Measurements from ENCODE around the gene SNAPC5. TPM values are rescaled to one million over a fixed set of nuclear protein-coding genes. Genes with fewer than 3 reads are reported as not detected.
"Not testable (repeated sequence)": the region's sequence is repeated elsewhere in the genome, so short reads cannot be mapped to it uniquely, and the experiment has no call there.

Gene SNAPC5
- total and polyA plus RNA-seq, 2 of the 8 experiments (the other 6 are each of a cell fraction or from before 2014, with no cell fraction given) = 18.7 to 23.1 TPM

GRCh38 chr15:66500346-66500745 lies 2.8 kb upstream of the SNAPC5 start:
- not testable (repeated sequence) for H2AFZ ChIP-seq (ENCODE audit: low read length); DNase-seq (ENCODE audit: low read depth in 1 of 2, low spot score in 2 of 2); H3K79me1 ChIP-seq (ENCODE audit: low read depth, low read length); H2BK20ac ChIP-seq (ENCODE audit: low read length); H3K18ac ChIP-seq (ENCODE audit: extremely low read depth, low read length); H3K9me3 ChIP-seq (ENCODE audit: insufficient read depth in 2 of 2, low read depth in 1 of 2, low read length in 1 of 2); H2AK5ac ChIP-seq (ENCODE audit: low read depth, low read length); H3K27me3 ChIP-seq (replicated peaks in 1 of 4; ENCODE audit: control insufficient read depth in 3 of 4, extremely low read depth in 1 of 4, insufficient read depth in 3 of 4, low read length in 3 of 4); H3K56ac ChIP-seq (replicated peaks; ENCODE audit: insufficient read length, low read depth, low read length); H2BK120ac ChIP-seq (replicated peaks; ENCODE audit: low read depth, low read length); H2BK15ac ChIP-seq (ENCODE audit: low read length); H4K91ac ChIP-seq (replicated peaks; ENCODE audit: insufficient read length, low read length); H3K4me2 ChIP-seq (ENCODE audit: insufficient read depth in 1 of 2, low read depth in 2 of 2, low read length in 2 of 2); H3K4ac ChIP-seq (replicated peaks; ENCODE audit: insufficient read length, low read depth, low read length); H4K5ac ChIP-seq (ENCODE audit: insufficient read length, low read depth, low read length); FAIRE-seq; H2BK5ac ChIP-seq (ENCODE audit: low read depth, low read length); H4K20me1 ChIP-seq (replicated peaks in 1 of 2; ENCODE audit: control insufficient read depth in 1 of 2, insufficient read depth in 2 of 2, low read length in 2 of 2); H3K4me3 ChIP-seq (ENCODE audit: extremely low read depth in 1 of 4, insufficient read depth in 2 of 4, low read depth in 3 of 4, low read length in 4 of 4); H2BK12ac ChIP-seq (ENCODE audit: low read depth, low read length); H3K9ac ChIP-seq (replicated peaks in 1 of 4; ENCODE audit: extremely low read depth in 1 of 4, low read depth in 3 of 4, low read length in 3 of 4); H3K23ac ChIP-seq (ENCODE audit: insufficient read length); H4K8ac ChIP-seq (ENCODE audit: extremely low read depth, insufficient read depth, low read length); H3K14ac ChIP-seq (ENCODE audit: insufficient read length); H3K27ac ChIP-seq (ENCODE audit: low read depth, low read length)
- ChIA-PET CTCF (ENCODE audit: partially characterized antibody) (interaction anchor here (0.6 to 4.6 kb wide), 5 partner anchors 9 to 113 kb away, joined by 3 to 40 read pairs (median 4); partner anchors contain the start of gene MAP2K1), POLR2A (ENCODE audit: partially characterized antibody) (interaction anchor here (1.0 to 6.5 kb wide), 20 partner anchors 6 to 184 kb away, joined by 3 to 64 read pairs (median 4); partner anchors contain the start of genes LCTL, MAP2K1, RPL4 and TIPIN)
- WGBS, 2 experiments (ENCODE audit: extremely low coverage in 1 of 2, insufficient coverage in 1 of 2, insufficient read length in 1 of 2, insufficient replicate concordance in 2 of 2, low coverage in 1 of 2, low lambda C conversion rate in 2 of 2, missing lambda C conversion rate in 1 of 2) = 95% methylated on average over 7 of the region's 7 CpGs; no CpG with 5 or more reads in 1 of the 2 experiments
- Histone ChIP-seq H3K36me3 (ENCODE audit: control insufficient read depth in 2 of 4, insufficient read depth in 4 of 4, low read length in 3 of 4) (peaks cover 41 to 57% (median 51%) of the 10 kb centered on the region in 4 experiments), H3K4me1 (replicated peaks in 1 of 4; ENCODE audit: control insufficient read depth in 3 of 4, insufficient read depth in 4 of 4, low read length in 3 of 4) (peaks cover 5 to 10% (median 6%) of the 10 kb centered on the region in 4 experiments; a peak in 5 of 7 replicates), H3K79me2 (ENCODE audit: control insufficient read depth in 1 of 2, insufficient read depth in 2 of 2, low read length in 2 of 2) (peaks cover 18 to 37% of the 10 kb centered on the region in 2 experiments), H3K23me2 (ENCODE audit: low read depth, low read length) (peaks cover 12% of the 10 kb centered on the region; the same call in 1 of the 2 replicates)
- peak; percentile 58 for TF ChIP-seq POLR2AphosphoS5 (IDR thresholded peaks at IDR 0.05; ENCODE audit: low read depth, low read length)
- peak in 1 of 2 experiments; percentile 13; a peak in 1 of 3 replicates for TF ChIP-seq POLR2A (IDR thresholded peaks at IDR 0.05; ENCODE audit: control extremely low read depth in 1 of 2, low read depth in 2 of 2, low read length in 2 of 2)
